Measurements from ENCODE around the gene CREM.

Gene CREM

GRCh38 chr10:35160743-35161142, 34.1 kb downstream of the CREM start:
- H3K4me3 ChIP-seq (ENCODE audit: low read length): no peak overlapping the region
- DNase-seq (ENCODE audit: low read depth): no peak
- no peak for TF ChIP-seq CTCF (conservative IDR thresholded peaks at IDR 0.05; ENCODE audit: low read length)

- DNase-seq (ENCODE audit: low read depth): no peak
- H3K4me3 ChIP-seq (ENCODE audit: low read length): no peak overlapping the region
- TF ChIP-seq CTCF (conservative IDR thresholded peaks at IDR 0.05; ENCODE audit: low read length): no peak
Measured at GRCh38 chr10:35161906-35162305, 35.3 kb downstream of the CREM start.

- TF ChIP-seq CTCF (conservative IDR thresholded peaks at IDR 0.05; ENCODE audit: low read length): no peak
- no peak overlapping the region for H3K4me3 ChIP-seq (ENCODE audit: low read length)
- no peak for DNase-seq (ENCODE audit: low read depth)
Measured at GRCh38 chr10:35165136-35165535, 38.5 kb downstream of the CREM start.

- no peak overlapping the region for H3K4me3 ChIP-seq (ENCODE audit: low read length)
- DNase-seq (ENCODE audit: low read depth): no peak
- TF ChIP-seq CTCF (conservative IDR thresholded peaks at IDR 0.05; ENCODE audit: low read length): no peak
Measured at GRCh38 chr10:35165811-35166210, 39.2 kb downstream of the CREM start.

GRCh38 chr10:35166607-35167006, 40.0 kb downstream of the CREM start:
- DNase-seq (ENCODE audit: low read depth): no peak
- TF ChIP-seq CTCF (conservative IDR thresholded peaks at IDR 0.05; ENCODE audit: low read length): no peak

GRCh38 chr10:35167342-35167741, 40.7 kb downstream of the CREM start:
- DNase-seq (ENCODE audit: low read depth): no peak
- no peak for TF ChIP-seq CTCF (conservative IDR thresholded peaks at IDR 0.05; ENCODE audit: low read length)
- H3K4me3 ChIP-seq (ENCODE audit: low read length): no peak overlapping the region

More at GRCh38 chr10:35166607-35167006, 40.0 kb downstream of the CREM start:
- H3K4me3 ChIP-seq (ENCODE audit: low read length): no peak overlapping the region

GRCh38 chr10:35172146-35172545, 45.5 kb downstream of the CREM start:
- no peak for DNase-seq (ENCODE audit: low read depth)
- TF ChIP-seq CTCF (conservative IDR thresholded peaks at IDR 0.05; ENCODE audit: low read length): no peak
- H3K4me3 ChIP-seq (ENCODE audit: low read length): no peak overlapping the region

Data from AG10803 (cell line).